Activated T-cell treated with anti-CD3 and anti-CD28 coated beads, Interleukin-2, amount 50 U/mL, for 48 hours (primary cell): ENCODE results near the gene IPMK.
"Not testable (repeated sequence)": the region's sequence is repeated elsewhere in the genome, so short reads cannot be mapped to it uniquely, and the experiment has no call there.

ENCODE experiments used
- DNase-seq, 2 experiments: peaks; one replicate each; pipeline ENCODE4 v3.0.0-alpha.2; 2020

IPMK gene

DNA sequence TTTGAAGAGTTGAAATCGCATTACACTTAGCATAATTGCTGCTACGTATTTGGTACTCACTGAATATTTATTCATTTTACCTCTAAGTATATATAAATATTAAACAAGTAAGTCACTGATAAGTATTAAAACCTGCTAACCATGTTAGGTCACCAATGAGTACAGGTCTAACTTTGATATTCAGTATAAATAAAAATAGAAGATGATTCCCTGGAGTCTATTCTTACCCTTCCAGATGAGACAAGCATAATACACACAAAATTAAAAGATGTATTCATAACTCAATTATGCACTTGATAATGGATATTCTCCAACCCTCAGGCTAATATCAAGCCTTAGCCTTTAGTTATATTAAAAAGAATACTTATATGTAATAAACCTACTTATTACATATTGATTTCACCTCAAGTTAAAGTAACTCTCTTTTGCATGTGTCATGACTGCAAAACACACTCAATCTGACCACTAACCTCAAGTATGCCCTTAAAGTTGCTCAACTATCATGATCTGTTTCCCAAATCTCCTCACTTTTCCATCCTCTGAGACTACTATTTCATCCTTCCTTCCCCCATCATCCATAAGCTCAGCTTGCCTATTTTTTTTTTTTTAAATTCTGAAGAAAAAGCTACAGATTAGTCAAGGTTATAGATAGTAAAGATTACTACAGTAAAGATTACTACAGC lies 46.8 kb downstream of the IPMK start:
- no peak for DNase-seq

- no peak for DNase-seq
Measured at GRCh38 chr10:58219875-58220274, 47.8 kb downstream of the IPMK start.

DNA sequence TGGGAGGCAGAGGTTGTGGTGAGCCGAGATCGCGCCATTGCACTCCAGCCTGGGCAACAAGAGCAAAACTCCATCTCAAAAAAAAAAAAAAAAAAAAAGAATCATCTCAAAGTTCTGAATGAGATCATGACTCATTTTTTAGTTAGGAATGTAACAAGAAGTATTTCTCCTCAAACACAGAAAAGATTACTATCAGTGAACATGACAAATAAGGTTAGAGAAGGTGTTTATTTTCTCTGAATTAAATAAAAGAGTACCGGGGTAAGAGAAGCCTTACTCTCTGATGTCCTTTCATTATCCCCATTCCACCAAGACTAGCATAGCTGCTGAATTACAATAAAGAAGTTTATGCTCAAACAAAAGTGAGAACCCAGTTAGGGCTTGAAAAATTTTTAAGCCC lies 50.1 kb downstream of the IPMK start:
- no peak for DNase-seq

DNA sequence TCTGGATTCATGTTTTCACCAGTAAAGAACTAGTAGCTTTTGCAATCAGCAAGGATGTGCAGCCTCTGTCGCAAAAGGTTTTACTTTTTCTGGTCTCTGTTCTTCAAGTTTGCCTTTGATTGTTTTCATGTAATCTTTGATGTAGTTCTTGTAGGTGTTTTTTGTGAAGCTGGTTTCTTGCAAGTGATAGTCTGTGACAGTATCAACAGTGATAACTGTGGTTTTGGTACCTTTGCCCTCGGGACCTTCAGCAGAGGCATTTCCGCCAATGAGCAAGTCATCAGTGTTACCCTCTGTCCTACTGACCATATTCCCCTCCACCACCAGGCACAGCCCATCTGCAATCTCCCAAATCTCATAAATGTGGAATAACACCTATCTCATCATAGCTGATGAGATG lies 55.1 kb downstream of the IPMK start:
- no peak for DNase-seq

- DNase-seq, result no peak
Measured at GRCh38 chr10:58210160-58210559, 57.5 kb downstream of the IPMK start.

DNA sequence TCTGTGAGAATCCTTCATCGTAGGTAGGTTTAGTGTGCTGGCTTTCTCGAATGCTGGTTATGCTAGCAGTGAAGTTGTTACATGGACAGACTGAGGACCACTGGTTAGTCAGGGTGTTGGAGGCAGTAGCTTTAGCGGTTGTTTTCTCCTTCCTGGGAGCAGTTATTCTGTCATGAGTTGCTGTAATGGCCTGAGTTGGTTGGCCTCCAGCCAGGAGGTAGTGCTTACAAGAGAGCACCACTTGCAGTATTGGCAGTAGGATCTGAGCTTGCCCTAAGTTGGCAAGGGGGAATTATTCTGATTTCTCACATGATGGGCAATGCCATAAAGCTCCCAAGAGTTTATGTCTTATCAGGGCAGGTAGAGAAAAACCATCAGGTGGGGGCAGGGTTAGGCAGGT lies 58.0 kb downstream of the IPMK start:
- no peak for DNase-seq

- no peak for DNase-seq
Measured at GRCh38 chr10:58206251-58206650, 61.4 kb downstream of the IPMK start.

DNA sequence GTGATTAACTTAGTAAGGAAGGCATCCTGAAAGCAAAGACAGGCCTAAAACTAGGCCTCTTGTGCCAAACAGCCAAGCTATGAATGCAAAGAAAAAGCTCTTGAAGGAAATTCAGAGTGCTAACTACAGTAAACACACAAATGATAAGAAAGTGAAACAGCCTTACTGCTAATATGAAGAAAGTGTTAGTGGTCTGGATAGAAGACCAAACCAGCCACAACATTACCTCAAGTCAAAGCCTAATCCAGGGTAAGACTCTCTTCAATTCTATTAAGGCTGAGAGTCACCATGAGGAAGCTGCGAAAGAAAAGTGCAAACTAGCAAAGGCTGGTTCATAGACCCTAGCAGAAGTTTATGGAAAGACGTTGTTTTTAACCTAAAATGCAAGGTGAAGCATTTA lies 66.0 kb downstream of the IPMK start:
- DNase-seq, result no peak

DNA sequence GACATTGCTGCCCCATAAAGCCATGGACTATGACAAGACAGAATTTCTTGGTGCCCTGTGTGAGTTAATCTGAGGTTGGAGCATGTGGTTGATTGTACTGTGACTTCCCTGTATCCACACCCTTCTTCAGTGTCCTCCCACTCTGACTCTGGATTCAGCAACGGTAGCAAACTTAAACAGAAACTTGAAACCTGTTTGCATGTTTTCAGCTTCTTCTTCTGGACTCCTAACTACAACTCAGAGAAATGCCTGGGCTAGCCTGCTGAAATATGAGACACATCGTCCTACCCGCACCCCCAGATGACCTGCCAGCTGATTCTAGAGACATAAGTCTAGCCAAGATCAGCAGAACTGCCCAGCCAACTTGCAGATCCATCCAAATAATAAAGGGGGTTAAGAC lies 78.4 kb downstream of the IPMK start:
- no peak for DNase-seq

DNA sequence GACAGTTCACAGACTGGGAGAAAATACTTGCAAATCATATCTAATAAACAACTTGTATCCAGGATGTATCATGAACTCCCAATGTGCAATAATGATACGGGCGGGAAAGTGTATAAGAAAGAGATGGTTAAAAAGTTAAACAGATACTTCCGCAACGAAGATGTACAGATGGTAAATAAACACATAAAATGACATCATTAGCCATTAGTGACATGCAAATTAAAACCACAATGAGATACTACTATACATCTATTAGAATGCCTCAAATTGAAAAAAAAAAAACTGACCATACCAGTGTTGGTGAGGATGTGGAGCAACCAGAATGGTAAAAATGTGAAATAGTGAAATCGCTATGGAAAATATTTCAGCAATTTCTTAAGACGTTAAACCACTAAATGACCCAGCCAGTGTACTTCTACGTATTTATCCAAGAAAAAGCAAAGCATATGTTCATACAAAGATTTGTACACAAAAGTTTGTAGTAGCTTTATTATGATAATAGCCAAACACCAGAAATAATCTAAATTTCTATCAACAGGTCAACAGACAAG lies 83.5 kb downstream of the IPMK start:
- no peak for DNase-seq

DNA sequence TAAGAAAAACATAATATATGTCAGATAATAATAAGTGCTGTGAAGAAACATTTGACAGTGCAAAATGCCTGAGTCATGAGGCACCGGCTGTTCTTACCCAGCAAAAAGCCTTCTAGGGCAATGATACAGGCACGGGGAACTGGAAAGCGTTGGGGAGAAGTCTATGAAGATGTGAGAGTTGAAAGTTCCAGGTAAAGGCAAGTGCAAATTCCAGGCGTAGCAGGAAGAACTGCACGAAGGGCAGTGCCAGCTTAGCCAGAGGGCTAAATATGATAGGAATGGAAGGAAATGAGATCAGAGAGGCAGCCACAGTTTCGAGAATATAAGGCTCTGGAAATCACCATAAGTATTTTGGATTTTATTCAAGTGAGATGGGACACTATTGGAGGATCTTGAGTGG lies 87.0 kb downstream of the IPMK start:
- DNase-seq, result no peak

DNA sequence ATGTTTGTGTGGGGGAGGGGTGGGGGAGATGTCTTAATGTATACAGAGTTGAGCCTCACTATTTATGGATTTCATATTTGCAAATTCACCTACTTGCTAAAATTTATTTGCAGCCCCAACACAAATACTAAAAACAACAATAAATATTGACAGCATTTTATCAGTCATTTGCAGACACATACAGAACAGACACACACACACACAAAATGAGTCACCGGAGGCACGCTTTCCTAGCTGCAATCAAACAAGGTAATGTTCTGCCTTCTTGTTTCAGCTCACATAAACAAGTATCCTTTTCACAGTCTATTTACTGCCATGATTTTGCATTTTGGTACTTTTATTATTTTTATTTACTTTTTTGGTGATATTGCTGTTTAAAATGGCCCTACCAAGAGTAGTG lies 88.5 kb downstream of the IPMK start:
- DNase-seq, result no peak

DNA sequence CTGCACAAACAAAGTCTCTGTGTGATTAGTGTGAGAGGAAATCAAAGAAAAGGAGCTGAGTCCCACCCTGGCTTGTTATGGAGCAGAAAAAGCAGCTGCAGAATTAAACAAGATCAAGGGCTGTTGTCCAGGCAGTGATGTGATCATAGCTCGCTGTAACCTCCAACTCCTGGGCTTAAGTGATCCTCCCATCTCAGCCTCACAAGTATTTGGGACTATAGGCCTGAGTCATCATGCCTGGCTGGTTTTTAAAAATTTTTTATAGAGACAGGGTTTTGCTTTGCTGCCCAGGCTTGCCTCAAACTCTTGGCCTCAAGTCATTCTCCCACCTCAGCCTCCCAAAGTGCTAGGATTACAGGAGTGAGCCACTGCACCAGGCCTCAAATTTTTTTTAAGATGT lies 88.9 kb downstream of the IPMK start:
- DNase-seq, result no peak

DNA sequence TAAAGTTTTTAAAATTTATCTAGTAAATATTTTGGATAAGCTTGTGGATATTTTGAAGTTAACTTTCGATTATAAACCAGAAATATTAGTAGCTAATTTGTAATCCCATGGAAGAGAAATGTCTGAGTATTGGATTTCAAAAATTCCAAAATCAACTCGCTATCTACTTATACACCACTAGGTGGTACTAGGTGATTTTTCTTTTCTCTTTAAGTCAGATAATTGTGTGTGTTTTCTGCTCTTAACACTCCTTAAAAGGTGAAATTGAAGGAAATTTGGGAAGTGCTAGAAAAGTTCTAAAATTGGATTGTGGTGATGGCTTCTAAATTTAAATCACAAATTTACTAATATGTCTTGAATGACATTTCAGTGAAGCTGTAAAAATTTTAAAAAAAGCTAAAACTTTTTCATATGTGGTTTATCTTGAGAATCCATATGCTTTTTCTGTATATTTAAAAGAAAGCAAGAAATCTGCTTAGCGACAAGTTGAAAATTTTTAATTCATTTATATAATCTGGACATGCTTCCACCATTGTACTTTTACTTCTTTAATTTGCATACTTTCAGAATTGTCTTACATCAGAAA lies 90.2 kb downstream of the IPMK start:
- DNase-seq, result no peak

GRCh38 chr10:58175990-58176900 lies 91.4 kb downstream of the IPMK start:
- DNase-seq, result no peak

- no peak for DNase-seq
Measured at GRCh38 chr10:58174831-58175230, 92.9 kb downstream of the IPMK start.

DNA sequence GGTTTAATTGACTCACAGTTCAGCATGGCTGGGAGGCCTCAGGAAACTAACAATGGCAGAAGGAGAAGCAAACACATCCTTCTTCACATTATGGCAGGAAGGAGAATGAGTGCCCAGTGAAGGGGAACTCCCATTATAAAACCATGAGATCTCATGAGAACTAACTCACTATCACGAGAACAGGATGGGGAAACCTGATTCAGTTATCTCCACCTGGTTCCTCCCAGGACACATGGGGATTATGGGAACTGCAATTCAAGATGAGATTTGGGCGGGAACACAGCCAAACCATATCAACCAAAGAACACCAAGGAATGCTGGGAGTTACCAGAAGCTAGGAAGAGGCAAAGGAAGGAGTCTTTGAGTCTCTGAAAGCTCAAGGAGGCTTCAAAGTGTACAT lies 94.3 kb downstream of the IPMK start:
- no peak for DNase-seq

DNA sequence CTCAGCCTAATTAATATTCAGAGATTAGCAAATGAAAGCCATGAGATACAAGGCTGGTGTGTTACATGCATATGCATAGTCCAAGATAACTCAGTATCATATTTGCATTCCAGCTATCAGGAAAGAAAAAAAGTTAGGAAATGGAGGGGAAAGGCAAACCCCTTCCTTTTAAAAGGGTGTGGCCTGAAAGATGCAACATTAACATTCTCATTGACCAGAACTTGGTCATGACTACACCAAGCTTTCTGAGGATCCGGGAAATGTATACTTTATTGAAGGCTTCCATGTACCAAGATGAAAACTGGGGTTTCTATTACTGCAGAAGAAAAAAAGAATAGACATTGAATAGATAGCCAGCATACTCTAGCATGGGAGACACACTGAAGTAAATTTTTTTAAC lies 96.5 kb downstream of the IPMK start:
- DNase-seq, result no peak

- no peak for DNase-seq
Measured at GRCh38 chr10:58164517-58164916, 103.2 kb downstream of the IPMK start.

- no peak for DNase-seq
Measured at GRCh38 chr10:58158806-58159205, 108.9 kb downstream of the IPMK start.

DNA sequence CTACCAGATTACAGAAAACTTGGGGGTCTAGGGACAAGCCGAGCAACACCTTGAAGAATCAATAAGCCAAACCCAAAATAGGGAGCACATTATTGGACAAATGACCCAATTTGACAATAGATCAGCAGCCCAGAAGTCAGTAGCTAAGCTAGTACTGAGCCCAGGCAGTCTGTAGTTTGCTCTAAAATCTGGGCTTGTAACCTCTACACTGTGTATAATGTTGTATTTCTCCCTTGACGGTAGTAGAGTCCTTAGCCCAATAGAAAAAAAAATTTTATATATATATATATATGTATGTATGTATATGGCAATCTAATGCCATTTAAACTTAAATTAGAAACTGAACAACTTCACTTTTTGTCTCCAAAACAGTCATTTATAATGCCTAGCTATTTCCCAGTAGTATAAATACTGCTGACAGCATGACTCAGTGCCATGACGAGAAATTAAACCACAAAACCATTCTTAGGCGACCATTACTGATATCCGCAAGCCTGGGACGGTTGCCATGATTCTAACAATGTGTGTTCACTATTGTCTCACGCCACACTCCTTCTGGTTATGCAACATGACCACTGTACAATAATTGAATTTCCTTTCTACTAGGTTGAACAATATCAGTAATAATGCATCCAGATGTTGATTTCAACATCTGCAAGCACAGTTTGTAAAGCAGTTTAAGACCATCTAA lies 110.5 kb downstream of the IPMK start:
- no peak for DNase-seq

GRCh38 chr10:58155941-58156340 lies 111.8 kb downstream of the IPMK start:
- DNase-seq, result not testable (repeated sequence)

DNA sequence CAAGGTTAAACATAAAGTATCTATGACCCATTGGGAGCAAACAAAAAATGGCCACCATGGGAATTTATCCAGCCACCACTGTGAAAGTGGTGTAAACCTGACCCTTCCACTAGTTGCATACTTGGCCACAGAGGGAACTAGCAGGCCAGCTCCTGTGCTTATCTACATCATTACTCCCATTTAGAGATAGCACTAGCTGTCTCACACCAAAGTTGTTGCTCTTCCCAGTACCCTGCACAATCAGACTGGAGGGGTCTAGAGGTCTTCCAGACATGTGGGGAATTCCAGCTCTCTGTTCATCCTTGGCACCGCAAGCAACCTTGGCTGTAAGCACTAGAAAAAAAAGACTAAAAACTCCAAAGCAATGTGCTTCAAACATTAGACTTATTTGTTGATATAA lies 113.9 kb downstream of the IPMK start:
- DNase-seq, result no peak
